Suppressor macrophage (primary cell): Measurements from ENCODE around the gene GXYLT1.
"Not testable (repeated sequence)": the region's sequence is repeated elsewhere in the genome, so short reads cannot be mapped to it uniquely, and the experiment has no call there.

ENCODE experiments used
- DNase-seq, 4 experiments: peaks; one replicate each; pipeline ENCODE4 v3.0.0-alpha.2; 2020 to 2022
- total RNA-seq, 17 experiments: gene quantifications; one replicate each; lab custom pipeline; 2026; ENCODE audit warnings: mixed read lengths in 6 of 17, inconsistent platforms in 3 of 17; lab: John Stamatoyannopoulos, UW

The GXYLT1 gene, protein sequence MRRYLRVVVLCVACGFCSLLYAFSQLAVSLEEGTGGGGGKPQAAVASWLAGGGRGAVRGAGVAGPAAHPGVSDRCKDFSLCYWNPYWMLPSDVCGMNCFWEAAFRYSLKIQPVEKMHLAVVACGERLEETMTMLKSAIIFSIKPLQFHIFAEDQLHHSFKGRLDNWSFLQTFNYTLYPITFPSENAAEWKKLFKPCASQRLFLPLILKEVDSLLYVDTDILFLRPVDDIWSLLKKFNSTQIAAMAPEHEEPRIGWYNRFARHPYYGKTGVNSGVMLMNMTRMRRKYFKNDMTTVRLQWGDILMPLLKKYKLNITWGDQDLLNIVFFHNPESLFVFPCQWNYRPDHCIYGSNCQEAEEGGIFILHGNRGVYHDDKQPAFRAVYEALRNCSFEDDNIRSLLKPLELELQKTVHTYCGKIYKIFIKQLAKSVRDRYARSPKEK
- total RNA-seq, result 6.5 to 46.5 (median 24.2) reads per million in 17 experiments

DNA sequence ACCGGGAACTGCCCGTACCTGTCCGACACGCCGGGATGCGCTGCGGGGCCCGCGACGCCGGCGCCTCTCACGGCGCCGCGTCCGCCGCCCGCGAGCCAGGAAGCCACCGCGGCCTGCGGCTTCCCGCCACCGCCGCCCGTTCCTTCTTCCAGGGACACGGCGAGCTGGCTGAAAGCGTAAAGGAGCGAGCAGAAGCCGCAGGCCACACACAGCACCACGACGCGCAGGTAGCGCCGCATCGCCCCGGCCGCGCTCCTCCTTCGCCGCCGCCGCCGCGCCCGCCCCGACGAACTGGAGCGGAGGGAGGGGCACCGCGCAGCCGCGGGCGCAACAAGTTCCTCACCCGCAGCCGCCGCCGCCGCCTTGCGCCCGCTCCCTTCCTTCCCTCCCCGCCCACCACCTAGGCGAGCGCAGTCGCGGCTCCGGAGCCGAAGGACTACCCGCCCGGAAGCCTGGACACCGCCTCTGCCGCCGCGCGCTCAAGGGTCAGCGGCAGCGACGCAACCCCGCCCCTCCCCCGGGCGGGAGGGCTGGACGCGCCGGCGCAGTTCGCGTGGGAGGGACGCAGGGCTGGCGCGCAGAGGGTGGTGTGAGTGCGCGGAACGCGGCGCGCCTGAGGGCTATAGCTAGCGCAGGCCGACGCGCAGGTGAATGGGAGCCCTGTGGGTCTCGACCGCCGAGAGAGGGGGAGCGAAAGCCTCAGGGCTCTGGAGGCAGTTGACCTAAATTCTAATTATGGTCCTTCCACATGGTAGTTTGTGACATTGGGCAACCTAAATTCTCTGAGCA lies at the start of gene GXYLT1:
Gene GXYLT1, minus strand, starts transcription at position 467 of the 789 bp plus-strand sequence. Its CDS starts 228 bp downstream, at position 239.
- peak; percentile 98 to 100 (median 98) for DNase-seq

DNA sequence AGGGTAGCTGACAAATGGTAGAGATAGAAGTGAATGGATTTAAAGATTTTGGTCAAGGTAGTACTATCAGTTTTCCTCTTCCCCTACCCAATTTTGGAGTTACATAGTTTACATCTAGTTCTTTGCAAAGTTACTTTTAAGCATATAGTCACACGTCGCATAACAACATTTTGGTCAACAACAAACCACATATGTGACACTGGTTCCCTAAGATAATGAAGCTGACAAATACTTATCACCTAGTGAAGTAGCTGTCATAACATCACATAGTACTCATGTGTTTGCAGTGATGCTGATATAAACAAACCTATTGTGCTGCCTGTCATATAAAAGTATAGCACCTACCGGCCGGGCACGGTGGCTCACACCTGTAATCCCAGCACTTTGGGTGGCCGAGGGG lies 48.0 kb upstream of the GXYLT1 start:
- no peak for DNase-seq

DNA sequence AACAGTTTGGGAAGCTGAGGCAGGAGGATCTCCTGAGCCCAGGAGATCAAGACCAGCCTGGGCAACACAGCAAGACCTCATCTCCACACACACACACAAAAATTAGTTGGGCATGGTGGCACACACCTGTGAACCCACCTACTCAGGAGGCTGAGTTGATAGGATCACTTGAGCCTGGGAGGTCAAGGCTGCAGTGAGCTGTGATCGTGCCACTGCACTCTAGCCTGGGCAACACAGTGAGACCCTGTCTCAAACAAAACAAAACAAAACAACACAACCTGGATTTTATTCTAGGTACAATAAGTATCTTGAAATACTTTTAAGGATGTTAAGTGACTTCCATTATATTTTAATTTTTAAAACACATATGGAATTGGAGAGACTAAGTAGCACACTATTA lies 47.6 kb upstream of the GXYLT1 start:
- DNase-seq, result no peak

DNA sequence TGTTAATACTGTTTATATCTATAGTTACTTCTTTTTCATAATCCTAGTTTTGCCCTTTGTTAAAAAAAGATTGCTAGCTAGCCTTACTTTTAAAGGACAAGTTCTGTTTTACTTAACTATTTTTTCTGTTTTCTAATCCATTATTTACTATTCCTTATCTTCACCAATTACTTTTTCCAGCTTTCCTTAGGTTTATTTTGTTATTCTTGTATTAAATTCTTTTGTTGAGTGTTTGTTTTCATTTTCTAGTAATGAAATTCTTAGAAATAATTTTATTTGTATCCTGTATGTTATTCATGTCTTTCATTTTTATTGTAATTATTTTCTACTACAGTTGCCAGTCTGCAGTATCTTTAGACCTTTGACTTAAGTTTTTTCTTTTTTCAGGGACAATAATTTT lies 45.7 kb upstream of the GXYLT1 start:
- no peak for DNase-seq

DNA sequence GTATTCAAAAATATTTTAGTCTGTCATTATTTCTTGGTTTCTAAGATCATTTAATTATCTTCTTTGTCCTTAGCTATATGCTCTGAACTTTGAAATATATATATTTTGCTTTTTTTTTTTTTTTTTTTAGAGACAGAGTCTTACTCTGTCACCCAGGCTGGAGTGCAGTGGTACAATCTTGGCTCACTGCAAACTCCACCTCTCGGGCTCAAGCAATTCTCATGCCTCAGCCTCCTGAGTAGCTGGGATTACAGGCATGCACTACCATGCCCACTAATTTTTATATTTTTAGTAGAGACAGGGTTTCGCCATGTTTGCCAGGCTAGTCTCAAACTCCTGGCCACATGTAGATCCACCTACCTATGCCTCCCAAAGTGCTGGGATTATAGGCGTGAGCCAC lies 43.6 kb upstream of the GXYLT1 start:
- DNase-seq, result not testable (repeated sequence)

DNA sequence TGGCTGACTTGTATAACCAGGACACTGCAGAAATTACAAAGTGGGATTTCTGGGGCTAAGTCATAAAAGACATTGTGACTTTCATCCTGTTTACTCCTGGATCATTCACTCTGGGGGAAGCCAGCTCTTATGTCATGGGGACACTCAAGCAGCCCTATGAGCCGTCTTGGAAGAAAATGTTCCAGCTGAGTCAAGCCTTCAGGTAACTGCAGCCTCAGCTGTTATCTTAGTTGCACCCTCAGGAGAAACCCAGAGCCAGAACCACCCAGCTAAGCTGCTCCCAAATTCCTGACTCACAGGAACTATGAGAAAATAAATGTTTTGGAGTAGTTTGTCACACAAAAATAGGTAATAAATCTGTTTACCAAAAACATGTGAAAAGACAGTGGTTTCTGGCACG lies 43.1 kb upstream of the GXYLT1 start:
- no peak for DNase-seq

DNA sequence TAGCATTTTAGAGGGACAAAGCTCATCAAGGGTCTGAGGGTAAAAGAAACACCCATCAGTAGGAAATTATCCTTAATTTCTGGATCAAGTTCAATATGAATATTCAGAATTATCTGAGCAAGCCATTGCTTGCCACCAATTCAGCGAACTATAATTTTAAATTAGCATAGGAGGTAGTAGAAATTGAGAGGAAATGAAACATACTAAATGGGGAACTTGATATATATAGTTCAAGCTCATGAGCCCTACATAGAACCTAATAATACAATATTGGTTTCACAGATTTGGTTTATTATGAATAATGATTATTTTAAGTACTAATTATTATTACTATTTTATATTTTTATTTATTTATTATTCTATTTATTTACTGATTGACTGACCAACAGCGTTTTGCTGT lies 42.1 kb upstream of the GXYLT1 start:
- peak in 2 of 4 experiments; percentile 26 to 55 for DNase-seq

DNA sequence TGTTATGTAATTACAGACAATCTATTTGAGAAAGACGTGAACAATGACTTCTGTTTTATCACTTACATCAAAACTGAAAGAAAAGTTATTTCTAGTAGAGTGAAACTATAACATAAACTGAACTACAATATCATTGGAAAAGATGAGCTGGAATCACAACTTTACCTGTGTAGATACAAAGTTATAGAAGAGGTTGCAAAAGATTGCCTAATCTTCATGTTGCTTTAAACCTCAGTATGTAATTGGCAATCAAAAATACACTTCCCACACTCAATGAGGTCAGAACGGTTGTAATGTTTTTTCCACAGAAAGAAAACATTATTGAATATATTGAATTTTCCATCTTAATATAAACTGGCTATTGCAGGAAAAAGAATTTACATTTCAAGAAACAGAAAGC lies 37.7 kb upstream of the GXYLT1 start:
- no peak for DNase-seq

DNA sequence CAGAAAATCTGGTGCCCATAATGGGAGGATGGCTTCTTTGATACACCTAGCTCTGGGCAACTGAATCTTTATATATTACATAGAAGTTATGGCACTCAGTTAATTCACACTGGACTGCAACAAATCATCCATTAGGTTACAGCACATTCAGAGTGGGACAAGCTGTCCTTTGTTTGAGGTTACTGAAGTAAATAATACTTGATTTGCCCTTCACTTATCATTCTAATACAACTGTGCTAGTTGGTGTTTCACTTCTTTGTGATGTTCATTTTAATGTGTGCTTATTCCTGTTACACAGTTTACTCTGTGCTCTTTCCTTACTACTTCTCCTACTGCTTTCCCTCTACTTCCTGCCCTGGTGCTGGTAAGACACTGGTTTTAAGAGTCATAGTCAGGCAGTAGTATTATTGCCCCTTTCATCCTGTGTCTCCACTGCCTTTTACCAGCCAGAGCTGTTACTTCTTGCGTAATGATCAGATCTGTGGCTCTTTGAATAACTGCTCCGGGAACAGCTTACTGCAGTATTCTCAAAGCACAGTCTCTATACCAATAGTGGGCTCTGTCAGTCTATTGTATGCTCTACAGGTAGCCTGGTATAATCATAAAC lies 36.4 kb upstream of the GXYLT1 start:
- peak; percentile 19 to 61 (median 46) for DNase-seq

DNA sequence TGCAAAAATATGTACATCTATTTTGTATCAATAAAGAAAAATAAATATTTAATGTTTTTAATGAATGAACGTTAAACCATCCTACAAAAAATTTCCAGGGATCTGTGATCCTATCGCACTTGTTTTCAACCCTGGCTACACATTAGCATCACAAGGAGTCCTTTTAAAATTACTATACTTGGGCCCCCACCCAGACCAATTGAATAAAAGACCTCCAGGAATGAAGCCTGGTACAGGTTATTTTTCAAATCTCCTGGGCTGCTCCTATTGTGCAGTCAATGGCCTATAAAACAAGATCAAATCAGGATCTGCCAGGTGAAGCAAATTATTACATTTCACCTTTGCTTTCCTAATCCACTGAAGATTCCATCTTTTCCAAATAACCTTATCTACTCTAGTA lies 33.4 kb upstream of the GXYLT1 start:
- no peak for DNase-seq

DNA sequence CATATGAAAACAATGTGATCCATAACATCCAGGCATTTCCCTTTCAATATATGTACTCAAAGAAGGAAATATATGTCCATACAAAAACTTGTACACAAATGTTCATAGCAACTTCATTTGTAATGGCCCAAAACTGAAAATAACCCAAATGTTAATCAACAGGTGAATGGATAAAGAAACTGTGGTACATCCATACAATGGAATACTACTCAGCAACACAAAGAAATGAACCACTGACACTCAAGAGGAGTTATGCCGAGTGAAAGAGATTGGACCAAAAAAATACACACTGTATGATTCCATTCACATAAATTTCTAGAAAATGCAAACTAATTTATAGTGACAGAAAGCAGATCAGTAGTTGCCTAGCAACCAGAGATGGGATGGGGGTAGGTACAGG lies 30.3 kb upstream of the GXYLT1 start:
- DNase-seq, result no peak

DNA sequence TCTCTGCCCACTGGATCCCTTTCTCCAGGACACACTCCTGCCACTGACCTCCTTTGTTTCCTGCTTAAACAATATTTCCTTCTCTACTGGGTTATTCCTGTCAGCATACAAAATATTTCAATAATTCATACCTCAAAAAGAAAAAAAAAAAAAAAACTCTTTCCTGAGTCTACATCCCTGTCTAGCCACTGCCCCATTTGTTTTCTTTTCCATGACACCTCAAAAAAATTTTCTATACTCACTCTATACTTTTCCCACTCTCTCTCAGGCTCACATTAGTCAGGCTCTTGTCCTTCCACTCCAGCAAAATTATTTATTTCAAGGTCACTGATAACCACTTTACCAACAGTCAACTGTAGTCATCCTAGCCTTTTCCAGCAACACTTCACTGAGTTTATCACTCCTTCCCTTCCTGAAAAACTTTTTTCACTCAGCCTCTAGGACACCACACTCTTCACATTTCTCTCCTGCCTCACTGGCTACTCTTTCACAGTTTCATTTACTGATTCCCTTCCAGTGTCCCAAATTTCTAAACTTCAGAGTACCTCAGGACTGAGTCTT lies 29.4 kb upstream of the GXYLT1 start:
- DNase-seq, result no peak

DNA sequence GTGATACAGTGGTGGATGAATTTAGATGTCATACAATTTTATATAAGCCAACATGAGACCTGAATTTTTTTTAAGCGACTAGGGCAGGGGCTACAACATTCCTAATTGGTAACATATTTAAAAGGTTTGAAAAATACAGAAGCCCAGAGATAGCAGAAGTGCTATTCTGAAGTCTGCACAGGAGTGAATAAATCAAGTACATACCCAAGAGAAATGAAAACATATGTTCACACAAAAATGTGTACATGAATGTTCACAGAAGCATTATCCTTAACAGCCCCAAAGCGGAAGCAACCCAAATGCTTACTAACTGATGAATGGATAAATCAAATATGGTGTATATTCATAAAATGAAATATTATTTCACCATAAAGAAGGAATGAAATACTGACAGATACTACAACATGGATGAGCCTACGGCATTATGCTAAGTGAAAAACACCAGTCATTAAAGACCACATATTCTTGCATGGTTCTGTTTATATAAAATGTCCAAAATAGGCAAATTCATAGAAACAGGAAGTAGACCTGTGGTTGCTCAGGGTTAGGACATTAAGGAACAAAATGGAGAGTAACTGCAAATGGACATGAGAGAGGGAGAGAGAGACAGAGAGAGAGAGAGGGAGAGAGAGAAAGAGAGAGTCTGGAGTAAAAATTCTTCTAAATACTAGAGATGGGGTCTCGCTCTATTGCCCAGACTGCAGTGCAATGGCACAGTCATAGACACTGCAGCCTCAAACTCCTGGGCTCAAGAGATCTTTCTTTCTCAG lies 28.0 kb upstream of the GXYLT1 start:
- peak in 3 of 4 experiments; percentile 4 to 51 (median 45) for DNase-seq

DNA sequence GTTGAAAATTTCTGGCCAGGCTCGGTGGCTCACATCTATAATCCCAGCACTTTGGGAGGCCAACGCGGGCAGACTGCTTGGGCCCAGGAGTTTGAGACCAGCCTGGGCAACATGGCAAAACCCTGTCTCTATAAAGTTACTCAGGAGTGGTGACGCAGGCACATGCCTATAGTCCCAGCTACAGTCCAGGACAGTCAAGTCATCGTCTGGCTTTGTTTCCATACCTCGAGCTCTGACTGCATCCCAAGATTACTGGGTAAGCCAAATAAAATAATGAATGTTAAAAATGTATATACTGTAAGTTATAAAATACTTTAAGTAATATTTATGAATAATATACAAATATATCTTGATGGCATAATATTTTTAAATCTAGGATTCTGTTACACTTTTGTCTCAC lies 23.0 kb upstream of the GXYLT1 start:
- no peak for DNase-seq

DNA sequence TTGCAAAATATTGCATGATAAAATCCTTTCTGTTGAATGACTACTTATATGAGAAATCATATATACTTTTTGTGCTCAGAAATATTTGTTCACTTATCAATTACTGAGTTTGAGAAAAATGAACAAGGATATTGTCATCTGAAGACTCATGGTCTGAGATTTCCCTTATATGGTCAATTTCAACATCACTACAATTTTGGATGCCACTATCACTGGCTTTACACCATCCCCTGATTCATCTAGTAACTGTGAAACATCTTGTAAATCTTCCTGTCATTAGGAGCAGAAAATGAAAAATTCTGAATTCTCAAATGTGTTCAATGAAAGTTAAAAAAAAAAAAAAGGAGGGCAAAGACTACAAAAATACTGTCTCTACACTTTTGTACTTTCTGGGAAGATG lies 21.8 kb upstream of the GXYLT1 start:
- DNase-seq, result no peak

DNA sequence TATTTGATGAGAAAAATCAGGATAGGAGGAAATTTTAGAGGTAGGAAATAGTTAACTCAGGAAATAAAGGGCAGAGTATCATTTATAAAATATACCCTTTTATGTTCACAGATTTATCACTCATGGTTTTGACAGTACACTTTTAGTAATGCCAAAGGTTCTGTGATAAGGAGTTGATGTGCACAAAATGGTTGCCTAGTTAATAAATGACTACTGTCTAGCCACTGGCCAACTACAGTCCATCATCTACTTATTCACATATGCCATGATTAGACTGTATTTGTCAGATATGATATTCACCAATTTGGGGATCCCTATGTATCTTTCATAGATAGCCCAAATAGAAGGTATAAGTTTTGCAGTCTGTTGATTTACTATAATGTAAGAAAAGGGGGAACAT lies 19.2 kb upstream of the GXYLT1 start:
- DNase-seq, result no peak

DNA sequence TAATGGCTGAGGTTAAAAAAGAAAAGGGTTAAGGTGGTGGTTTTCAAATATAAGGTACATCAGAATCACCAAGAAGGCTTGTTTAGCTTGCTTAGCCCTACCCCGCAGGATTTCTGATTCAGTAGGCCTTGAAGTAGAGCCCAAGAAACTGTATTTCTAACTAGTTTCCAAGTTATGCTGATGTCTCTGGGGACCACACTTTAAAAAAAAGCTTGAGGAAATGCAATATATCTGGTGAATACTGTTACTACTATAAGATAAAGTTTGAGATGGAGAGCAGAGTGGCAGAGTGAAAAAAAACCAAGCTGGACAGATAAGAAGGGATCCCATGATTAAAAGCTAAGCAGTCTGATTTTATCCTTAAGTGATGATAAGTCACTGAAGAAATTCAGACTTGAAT lies 18.3 kb upstream of the GXYLT1 start:
- DNase-seq, result no peak

DNA sequence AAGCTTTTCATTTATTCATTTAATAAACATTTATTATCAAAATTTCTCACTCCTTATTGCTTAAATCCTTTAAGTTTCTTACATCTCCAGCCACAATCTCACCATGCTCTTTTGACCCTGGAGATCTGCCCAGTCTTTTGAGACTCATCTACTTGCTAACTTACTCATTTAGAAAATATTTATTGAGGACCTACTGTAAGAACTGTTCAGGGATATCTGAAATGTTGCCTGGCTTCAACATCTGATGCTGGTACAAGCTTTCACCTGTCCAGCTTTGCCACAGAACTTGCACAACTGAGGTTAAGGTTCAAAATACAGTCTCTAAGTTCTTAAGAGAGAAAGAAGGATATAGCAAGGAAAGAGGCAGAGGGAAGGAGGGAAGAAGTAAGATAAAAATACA lies 17.5 kb upstream of the GXYLT1 start:
- no peak for DNase-seq

DNA sequence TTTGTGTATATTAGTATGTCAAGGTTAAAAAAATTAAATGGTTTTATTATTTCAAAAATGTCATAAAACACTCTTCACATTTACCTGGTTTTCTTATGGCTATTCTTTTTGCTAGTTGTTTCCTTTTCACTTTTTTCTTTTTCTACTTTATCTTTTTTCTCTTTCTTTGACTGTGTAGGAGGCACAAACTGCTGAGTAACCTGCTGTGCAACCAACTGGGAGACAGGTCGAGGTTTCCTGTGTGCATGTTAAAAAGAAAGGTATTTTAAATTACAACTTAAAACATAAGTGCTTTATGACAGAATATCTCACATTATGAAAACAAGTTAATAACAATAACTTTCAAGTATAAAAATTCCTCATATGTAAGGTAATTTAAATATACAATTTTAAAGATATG lies 16.9 kb upstream of the GXYLT1 start:
- no peak for DNase-seq

DNA sequence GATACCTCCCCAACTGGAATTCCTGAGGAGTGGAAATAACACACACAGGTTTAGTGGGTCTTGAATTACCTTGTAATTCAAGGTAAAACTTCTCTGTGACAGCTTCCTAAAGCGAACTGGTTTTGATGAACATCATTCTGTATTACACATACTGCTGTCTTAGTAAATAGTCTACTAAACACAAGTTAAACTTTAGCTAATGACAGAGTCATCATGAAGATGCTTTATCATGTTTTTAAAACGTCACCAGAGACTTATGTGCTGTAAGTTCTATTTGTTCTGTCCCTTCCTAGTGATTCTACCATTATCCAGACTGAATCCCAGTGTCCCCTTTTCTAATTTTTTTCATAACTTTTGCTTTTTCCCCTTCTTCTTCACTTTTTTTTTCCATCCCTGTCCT lies 11.6 kb upstream of the GXYLT1 start:
- no peak for DNase-seq

DNA sequence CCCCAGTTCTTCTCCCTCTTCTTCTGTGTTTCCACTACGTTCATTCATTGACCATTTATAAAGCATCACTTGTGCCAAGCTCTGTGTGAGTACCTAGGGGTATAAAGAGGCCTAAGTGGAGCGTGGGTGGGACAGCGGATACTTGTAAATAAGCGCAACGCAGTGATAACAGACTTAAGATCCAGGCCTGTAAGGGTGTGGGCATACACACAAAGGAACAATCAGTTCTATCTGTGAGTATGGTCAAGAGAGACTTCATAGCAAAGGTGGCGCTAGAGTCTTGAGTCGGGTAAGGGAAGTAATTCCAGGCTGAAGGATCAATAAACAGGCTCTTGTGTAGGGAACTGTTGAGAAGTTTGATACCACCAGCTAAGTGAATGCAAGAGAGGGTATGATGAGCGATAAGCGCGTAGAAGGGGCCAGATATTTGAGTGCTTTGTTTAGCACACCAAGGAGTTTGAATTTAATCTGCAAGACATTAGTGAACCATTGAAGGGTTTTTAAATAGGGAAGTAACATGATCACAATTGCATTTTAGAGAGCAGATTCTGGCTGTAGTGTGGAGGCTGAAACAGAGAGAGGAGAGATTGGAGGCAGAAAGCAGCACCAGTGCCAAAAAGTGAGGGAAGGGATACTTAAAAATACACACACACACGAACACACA lies 1.0 kb upstream of the GXYLT1 start:
- DNase-seq, result no peak

DNA sequence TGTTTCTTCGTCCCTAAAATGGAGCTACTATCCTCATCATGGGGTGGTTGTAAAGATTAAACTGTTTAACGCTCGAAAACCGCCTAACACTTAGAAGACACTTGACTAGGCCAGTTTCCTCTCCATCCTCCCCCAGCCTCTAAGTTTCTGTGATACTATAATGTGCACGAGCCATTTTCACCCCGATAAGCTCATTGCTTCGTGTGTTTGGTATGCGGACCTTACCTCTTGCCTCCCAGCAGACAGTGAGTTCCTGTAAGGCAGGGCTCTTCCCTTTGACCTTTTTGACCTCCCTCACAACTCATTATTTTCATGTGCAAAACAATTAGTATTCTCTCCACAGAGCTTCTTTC lies 499 bp upstream of the GXYLT1 start:
- DNase-seq, result peak in 2 of 4 experiments; percentile 3 to 13
